Measurements from ENCODE around the gene CARD6. TPM values are rescaled to one million over a fixed set of nuclear protein-coding genes. Genes with fewer than 3 reads are reported as not detected.

CARD6 gene, protein sequence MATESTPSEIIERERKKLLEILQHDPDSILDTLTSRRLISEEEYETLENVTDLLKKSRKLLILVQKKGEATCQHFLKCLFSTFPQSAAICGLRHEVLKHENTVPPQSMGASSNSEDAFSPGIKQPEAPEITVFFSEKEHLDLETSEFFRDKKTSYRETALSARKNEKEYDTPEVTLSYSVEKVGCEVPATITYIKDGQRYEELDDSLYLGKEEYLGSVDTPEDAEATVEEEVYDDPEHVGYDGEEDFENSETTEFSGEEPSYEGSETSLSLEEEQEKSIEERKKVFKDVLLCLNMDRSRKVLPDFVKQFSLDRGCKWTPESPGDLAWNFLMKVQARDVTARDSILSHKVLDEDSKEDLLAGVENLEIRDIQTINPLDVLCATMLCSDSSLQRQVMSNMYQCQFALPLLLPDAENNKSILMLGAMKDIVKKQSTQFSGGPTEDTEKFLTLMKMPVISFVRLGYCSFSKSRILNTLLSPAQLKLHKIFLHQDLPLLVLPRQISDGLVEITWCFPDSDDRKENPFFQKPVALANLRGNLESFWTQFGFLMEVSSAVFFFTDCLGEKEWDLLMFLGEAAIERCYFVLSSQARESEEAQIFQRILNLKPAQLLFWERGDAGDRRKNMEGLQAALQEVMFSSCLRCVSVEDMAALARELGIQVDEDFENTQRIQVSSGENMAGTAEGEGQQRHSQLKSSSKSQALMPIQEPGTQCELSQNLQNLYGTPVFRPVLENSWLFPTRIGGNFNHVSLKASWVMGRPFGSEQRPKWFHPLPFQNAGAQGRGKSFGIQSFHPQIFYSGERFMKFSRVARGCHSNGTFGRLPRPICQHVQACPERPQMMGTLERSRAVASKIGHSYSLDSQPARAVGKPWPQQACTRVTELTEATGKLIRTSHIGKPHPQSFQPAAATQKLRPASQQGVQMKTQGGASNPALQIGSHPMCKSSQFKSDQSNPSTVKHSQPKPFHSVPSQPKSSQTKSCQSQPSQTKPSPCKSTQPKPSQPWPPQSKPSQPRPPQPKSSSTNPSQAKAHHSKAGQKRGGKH
- 8.6 and 11.4 TPM in 2 replicates for total RNA-seq

DNA sequence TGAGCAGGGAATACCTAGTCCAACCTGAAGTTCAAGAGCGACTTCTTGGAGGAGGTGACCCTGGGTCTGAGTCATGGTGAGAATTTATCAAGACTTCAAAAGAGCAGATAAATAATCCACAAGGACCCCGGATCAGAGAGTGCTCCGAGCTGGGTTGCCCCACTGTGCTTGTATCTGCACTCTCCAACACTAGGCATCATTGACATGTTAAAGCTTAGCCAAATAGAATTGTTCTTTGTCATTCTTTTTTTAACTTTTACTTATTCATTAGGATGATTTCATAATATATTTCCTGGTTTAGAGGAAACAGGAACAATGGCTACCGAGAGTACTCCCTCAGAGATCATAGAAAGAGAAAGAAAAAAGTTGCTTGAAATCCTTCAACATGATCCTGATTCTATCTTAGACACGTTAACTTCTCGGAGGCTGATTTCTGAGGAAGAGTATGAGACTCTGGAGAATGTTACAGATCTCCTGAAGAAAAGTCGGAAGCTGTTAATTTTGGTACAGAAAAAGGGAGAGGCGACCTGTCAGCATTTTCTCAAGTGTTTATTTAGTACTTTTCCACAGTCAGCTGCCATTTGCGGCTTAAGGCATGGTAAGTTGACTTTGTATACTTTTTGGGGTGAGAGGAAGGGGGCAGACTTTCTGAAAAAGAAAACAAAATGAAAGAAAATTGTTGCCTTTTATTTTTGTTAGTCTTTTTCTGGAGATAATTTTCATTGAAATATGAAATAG, at the start of gene CARD6:
Gene CARD6, plus strand, starts transcription at position 300 of the 738 bp plus-strand sequence. Its CDS starts 16 bp downstream, at position 316.

DNA sequence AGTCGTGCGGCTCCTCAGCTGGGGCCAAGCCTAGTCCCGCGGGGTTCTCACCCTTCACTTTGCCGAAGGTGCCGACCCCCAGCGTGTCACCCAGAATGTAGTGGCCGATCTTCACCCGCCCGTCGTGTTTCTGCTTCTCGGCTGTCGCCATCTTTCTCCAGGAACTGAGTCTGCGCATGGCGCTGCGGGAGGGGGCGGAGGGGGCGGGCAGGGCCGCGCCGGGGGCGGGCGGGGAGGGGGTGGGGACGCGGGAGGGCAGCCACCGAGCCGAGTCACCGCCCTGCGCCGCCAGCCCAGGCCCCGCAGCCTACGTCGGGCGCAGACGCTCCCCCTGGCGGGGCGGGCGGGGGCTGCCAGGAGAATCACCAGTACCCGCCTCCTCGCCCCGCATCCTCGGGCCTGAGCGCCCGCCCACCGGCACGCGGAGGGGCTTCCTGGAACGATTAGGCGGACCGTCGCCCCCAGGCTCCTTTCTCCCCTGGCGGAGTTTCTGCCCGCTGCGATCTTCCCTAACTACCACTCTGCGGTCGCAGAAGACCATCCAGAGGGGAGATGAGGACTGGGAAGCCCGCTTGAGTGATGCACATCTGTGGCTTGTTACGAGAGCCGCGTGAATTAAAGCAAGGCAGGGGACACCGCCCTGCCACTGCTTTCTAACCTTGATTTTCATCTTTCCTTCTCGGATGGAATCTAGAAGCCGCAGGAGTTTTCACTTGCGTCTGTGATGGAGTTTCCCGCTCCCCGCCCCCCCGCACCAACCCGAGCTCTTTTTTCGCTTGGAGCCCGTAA, 43.0 kb upstream of the CARD6 start, which contains the start of gene PRKAA1:
Gene PRKAA1, minus strand, starts transcription at position 363 of the 789 bp plus-strand sequence. Its CDS starts 185 bp downstream, at position 178.

DNA sequence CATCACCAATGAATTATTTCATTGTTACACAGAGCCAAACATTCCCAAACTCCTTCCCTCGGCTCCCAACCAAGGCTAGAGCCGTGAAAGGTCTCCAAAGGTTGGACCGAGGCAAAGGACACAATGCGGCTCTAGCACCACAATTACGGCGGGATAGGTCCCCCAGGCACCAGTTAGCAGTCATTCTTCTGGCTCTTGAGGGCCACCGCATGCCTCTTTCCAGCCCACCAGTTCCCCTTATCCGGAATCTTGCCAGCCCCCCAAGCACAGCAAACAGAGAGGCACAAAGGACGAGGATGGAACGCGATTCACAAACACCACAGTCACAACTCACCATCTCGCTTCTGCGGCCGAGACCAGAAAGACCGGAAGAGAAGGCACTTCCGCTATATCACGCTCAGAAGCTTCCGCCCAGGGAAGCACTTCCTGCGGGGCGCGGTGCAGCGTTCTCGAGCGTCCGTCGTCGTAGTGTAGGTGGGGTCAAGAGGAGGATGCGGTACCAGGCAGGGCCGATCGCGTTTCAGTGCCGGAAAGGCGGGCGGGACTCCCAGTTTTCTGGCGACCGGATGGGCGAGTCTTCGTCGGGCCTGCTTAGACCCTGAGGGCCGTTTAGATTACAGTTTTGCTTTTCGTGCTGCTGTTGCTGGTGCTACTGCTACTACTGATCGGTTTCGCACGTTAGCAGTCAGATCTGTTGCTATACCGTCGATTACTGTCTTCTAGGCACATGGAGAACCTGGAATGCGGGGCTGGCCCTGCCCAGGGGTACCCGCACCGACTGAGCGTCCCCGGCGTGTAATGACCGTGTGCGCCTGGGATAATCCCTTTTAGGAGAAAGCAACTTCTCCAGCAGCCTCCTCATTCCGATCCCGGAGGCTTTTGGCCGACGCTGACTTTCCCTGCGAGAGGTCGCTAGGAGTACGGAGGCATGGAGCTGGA, 6.0 kb upstream of the CARD6 start, which contains the start of gene RPL37:
Gene RPL37, minus strand, starts transcription at position 374 of the 939 bp plus-strand sequence. Its CDS starts 37 bp downstream, at position 337.

DNA sequence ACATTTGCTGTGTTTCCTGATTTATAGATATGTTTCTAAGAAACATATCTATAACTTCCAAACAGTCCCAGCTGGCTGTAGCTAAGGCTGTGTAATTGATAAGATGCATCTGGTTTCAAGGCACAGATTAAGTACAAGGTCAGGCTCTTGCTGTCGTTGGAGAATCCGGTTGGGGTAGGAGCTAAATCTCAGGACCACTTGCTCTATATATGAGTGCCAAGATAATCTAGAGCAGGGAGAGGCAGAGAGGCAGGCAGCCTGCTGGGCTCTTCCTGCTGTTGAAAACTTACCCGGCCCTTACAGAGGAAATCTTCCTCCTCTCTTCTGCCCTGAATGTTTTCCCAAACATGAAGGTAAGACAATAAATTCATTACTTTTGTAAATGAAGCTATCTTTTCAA, 68.1 kb downstream of the CARD6 start, which contains the start of gene C7:
Gene C7, plus strand, starts transcription at position 234 of the 400 bp plus-strand sequence. Its CDS starts 114 bp downstream, at position 348.

Other genes with a start within 250 kb of the CARD6 start
- 7.7 and 11.1 TPM in 2 replicates for gene PTGER4, start 161.5 kb upstream of the CARD6 start, total RNA-seq
- 6.1 and 7.4 TPM in 2 replicates for gene TTC33, start 85.4 kb upstream of the CARD6 start, total RNA-seq
- gene PRKAA1, start 43.0 kb upstream of the CARD6 start, total RNA-seq = 52.7 and 64.0 TPM in 2 replicates
- gene RPL37, start 6.1 kb upstream of the CARD6 start, total RNA-seq = 566 and 569 TPM in 2 replicates
- gene C7, start 68.1 kb downstream of the CARD6 start, total RNA-seq = 996 and 3,547 TPM in 2 replicates
- gene MROH2B, start 230.0 kb downstream of the CARD6 start, total RNA-seq = not detected in 2 replicates